ENCODE measurements around the gene OR2W1. TPM values are rescaled to one million over a fixed set of nuclear protein-coding genes. Genes with fewer than 3 reads are reported as not detected.

Gene OR2W1
- total RNA-seq, 4 donors from 2014 or later = not detected

DNA sequence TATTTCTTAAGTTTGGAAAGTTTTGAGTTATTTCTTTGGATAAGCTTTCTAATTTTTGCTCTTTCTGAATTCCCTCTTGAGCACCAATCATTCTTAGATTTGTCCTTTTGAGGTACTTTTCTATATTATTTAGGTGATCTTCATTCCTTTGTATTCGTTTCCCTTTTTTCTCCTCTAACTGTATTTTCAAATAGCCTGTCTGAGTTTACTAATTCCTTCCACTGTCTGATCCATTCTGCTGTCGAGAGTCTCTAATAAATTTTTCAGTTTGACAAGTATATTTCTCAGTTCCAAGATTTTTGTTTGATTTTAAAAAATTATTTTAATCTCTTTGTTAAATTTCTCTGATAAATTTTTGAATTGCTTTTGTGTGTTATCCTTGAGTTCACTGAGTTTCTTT, 23.5 kb downstream of the OR2W1 start:
- WGBS, 2 donors = 68 to 78% methylated on average over 2 of the region's 2 CpGs
- no peak for TF ChIP-seq EP300 (IDR thresholded peaks at IDR 0.05)

GRCh38 chr6:29019629-29020028, 25.3 kb downstream of the OR2W1 start:
- no peak overlapping the region for H3K27ac ChIP-seq
- WGBS, 2 donors = 69 to 70% methylated on average over 2 of the region's 2 CpGs
- peaks cover 0 to 30% of the 10 kb centered on the region in 2 donors for H3K27me3 ChIP-seq
- H3K4me1 ChIP-seq = peaks cover 0 to 11% (median 3%) of the 10 kb centered on the region in 4 donors
- H3K9me3 ChIP-seq = no peaks in the 10 kb centered on the region
- DNase-seq (ENCODE audit: low spot score in 2 of 2) = no peak
- no peaks in the 10 kb centered on the region for H3K36me3 ChIP-seq
- TF ChIP-seq POLR2A (IDR thresholded peaks at IDR 0.05) = no peak
- TF ChIP-seq, protein P1, sequence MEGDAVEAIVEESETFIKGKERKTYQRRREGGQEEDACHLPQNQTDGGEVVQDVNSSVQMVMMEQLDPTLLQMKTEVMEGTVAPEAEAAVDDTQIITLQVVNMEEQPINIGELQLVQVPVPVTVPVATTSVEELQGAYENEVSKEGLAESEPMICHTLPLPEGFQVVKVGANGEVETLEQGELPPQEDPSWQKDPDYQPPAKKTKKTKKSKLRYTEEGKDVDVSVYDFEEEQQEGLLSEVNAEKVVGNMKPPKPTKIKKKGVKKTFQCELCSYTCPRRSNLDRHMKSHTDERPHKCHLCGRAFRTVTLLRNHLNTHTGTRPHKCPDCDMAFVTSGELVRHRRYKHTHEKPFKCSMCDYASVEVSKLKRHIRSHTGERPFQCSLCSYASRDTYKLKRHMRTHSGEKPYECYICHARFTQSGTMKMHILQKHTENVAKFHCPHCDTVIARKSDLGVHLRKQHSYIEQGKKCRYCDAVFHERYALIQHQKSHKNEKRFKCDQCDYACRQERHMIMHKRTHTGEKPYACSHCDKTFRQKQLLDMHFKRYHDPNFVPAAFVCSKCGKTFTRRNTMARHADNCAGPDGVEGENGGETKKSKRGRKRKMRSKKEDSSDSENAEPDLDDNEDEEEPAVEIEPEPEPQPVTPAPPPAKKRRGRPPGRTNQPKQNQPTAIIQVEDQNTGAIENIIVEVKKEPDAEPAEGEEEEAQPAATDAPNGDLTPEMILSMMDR (IDR thresholded peaks at IDR 0.05) = no peak
- TF ChIP-seq EP300 (IDR thresholded peaks at IDR 0.05) = no peak
- no peak overlapping the region for H3K4me3 ChIP-seq

More for the DNA sequence above, 23.5 kb downstream of the OR2W1 start:
- Histone ChIP-seq H3K4me1 (peaks cover 0 to 1% (median 0%) of the 10 kb centered on the region in 4 donors), H3K9me3 (no peaks in the 10 kb centered on the region), H3K27ac (no peak overlapping the region), H3K27me3 (peaks cover 0 to 24% of the 10 kb centered on the region in 2 donors), H3K36me3 (no peaks in the 10 kb centered on the region), H3K4me3 (no peak overlapping the region)
- no peak for DNase-seq (ENCODE audit: low spot score in 2 of 2)

DNA sequence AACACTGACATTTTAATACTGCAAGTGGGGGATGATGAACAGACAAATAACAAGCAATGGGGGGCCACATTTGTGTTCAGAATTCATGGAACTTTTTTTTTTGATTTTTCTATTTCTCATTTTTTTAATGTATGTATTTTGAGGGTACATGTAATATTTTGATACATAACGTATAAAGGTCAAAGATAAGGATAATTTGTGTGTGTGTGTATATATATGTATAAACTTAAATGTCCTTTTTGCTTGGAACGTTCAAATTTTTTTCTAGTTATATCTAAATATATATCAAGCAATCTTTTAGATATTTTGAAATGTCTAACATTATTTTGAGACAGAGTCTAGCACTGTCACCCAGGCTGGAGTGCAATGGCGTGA, 27.6 kb downstream of the OR2W1 start:
- H3K27ac ChIP-seq = no peak overlapping the region
- DNase-seq (ENCODE audit: low spot score in 2 of 2) = no peak
- WGBS, 2 donors = 36 to 46% methylated on average over 3 of the region's 3 CpGs
- no peak overlapping the region for H3K4me3 ChIP-seq
- no peaks in the 10 kb centered on the region for H3K9me3 ChIP-seq
- H3K27me3 ChIP-seq = peaks cover 0 to 16% of the 10 kb centered on the region in 2 donors
- no peaks in the 10 kb centered on the region for H3K36me3 ChIP-seq
- H3K4me1 ChIP-seq = peaks cover 0 to 11% (median 3%) of the 10 kb centered on the region in 4 donors
- TF ChIP-seq EP300 (IDR thresholded peaks at IDR 0.05) (no peak), POLR2A (IDR thresholded peaks at IDR 0.05) (no peak)
- TF ChIP-seq, protein P1 (IDR thresholded peaks at IDR 0.05) = no peak

- no peaks in the 10 kb centered on the region for H3K36me3 ChIP-seq
- peaks cover 0 to 12% of the 10 kb centered on the region in 2 donors for H3K27me3 ChIP-seq
- peak; percentile 77 to 96 for DNase-seq (ENCODE audit: low spot score in 2 of 2)
- peak overlapping the region in 2 of 4 donors; percentile 21 to 65 for H3K27ac ChIP-seq
- no peaks in the 10 kb centered on the region for H3K9me3 ChIP-seq
- H3K4me3 ChIP-seq = peak overlapping the region; percentile 28 to 65 (median 52)
- 0 to 1% methylated on average over 41 of the region's 41 CpGs for WGBS, 2 donors
- TF ChIP-seq POLR2A (IDR thresholded peaks at IDR 0.05) (no peak), EP300 (IDR thresholded peaks at IDR 0.05) (peak in 1 of 2 donors; percentile 9)
- TF ChIP-seq, protein P1 (IDR thresholded peaks at IDR 0.05) = peak; percentile 66 to 84 (median 78)
- peaks cover 0 to 13% (median 4%) of the 10 kb centered on the region in 4 donors for H3K4me1 ChIP-seq
Measured at GRCh38 chr6:29016559-29017427, 28.2 kb downstream of the OR2W1 start.

GRCh38 chr6:29014729-29015608, 30.0 kb downstream of the OR2W1 start:
- TF ChIP-seq EP300 (IDR thresholded peaks at IDR 0.05) = no peak
- H3K4me1 ChIP-seq = peaks cover 0 to 17% (median 6%) of the 10 kb centered on the region in 4 donors
- no peak for DNase-seq (ENCODE audit: low spot score in 2 of 2)
- H3K4me3 ChIP-seq = peak overlapping the region in 3 of 4 donors; percentile 4 to 19 (median 8)
- H3K27ac ChIP-seq = no peak overlapping the region
- 48 to 71% methylated on average over 40 to 61 of the region's 79 CpGs for WGBS, 2 donors
- H3K36me3 ChIP-seq = no peaks in the 10 kb centered on the region
- H3K27me3 ChIP-seq = peaks cover 0 to 12% of the 10 kb centered on the region in 2 donors
- no peaks in the 10 kb centered on the region for H3K9me3 ChIP-seq
